Measurements from ENCODE around the gene LRRC27. TPM values are rescaled to one million over a fixed set of nuclear protein-coding genes. Genes with fewer than 3 reads are reported as not detected.

LRRC27 gene
- total RNA-seq, 1 experiment from 2014 or later: 4.1 TPM

DNA sequence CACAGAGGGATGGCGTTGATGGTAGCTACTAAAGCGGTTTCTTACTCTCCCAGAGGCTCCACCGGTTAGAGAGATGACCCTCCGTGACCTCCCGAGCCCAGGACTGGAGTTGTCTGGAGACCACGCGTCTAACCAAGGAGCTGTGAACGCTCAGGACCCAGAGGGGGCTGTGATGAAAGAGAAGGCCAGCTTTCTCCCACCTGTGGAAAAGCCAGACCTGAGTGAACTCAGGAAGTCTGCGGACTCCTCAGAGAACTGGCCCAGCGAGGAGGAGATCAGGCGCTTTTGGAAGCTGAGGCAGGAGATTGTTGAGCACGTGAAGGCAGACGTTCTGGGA lies 15.9 kb downstream of the LRRC27 start:
- intact Hi-C loops (cut with micrococcal nuclease): no loop called here
- no peak for TF ChIP-seq EGR1 (IDR thresholded peaks at IDR 0.05; ENCODE audit: low read depth)
- TF ChIP-seq CBX3 (IDR thresholded peaks at IDR 0.05; ENCODE audit: low read depth): no peak
- TF ChIP-seq POLR2A (IDR thresholded peaks at IDR 0.05; ENCODE audit: borderline replicate concordance, extremely low read depth, insufficient read depth, insufficient read length): no peak
- TF ChIP-seq SRF (IDR thresholded peaks at IDR 0.05; ENCODE audit: low read depth): no peak
- no peak for TF ChIP-seq ZNF274 (IDR thresholded peaks at IDR 0.05; ENCODE audit: low read depth, low read length)
- no peak for TF ChIP-seq TCF7L2 (IDR thresholded peaks at IDR 0.05; ENCODE audit: borderline replicate concordance, extremely low read depth, insufficient read depth, insufficient read length)
- TF ChIP-seq YY1 (IDR thresholded peaks at IDR 0.05; ENCODE audit: extremely low read depth, insufficient replicate concordance, low read depth, low read length): no peak
- no peak for TF ChIP-seq ATF3 (IDR thresholded peaks at IDR 0.05)
- TF ChIP-seq EZH2 (IDR thresholded peaks at IDR 0.05): no peak
- TF ChIP-seq, protein P1, sequence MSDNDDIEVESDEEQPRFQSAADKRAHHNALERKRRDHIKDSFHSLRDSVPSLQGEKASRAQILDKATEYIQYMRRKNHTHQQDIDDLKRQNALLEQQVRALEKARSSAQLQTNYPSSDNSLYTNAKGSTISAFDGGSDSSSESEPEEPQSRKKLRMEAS (IDR thresholded peaks at IDR 0.05): no peak
- TF ChIP-seq EZH2phosphoT487 (IDR thresholded peaks at IDR 0.05; ENCODE audit: borderline replicate concordance): no peak
- no peak for TF ChIP-seq JUND (IDR thresholded peaks at IDR 0.05)
- no peak for TF ChIP-seq ELF1 (IDR thresholded peaks at IDR 0.05; ENCODE audit: borderline replicate concordance, low read depth)
- RAD21 ChIA-PET (ENCODE audit: low non-redundant PET in 1 of 2, low total read pairs in 2 of 2, uncharacterized antibody in 2 of 2, unreplicated experiment in 2 of 2): no interaction called here
- Histone ChIP-seq H2AFZ (ENCODE audit: low read depth, low read length, poor library complexity, severe bottlenecking) (no peak overlapping the region), H3K27ac (ENCODE audit: low read depth, low read length) (no peak overlapping the region), H3K4me3 (replicated peaks in 1 of 2; ENCODE audit: low read depth in 1 of 2, low read length in 2 of 2) (no peak overlapping the region), H3K4me1 (ENCODE audit: control insufficient read depth in 1 of 2, insufficient read depth in 2 of 2, low read length in 2 of 2) (no peaks in the 10 kb centered on the region), H3K27me3 (ENCODE audit: insufficient read depth, low read length) (no peaks in the 10 kb centered on the region), H3K9me2 (ENCODE audit: insufficient read depth) (no peaks in the 10 kb centered on the region), H4K20me1 (ENCODE audit: insufficient read depth) (no peaks in the 10 kb centered on the region), H3K9ac (ENCODE audit: low read length) (no peak overlapping the region), H3K4me2 (ENCODE audit: low read length) (no peak overlapping the region), H3K9me3 (ENCODE audit: control insufficient read depth in 1 of 2, insufficient read depth in 1 of 2, low read depth in 1 of 2, low read length in 2 of 2) (no peaks in the 10 kb centered on the region), H3K36me3 (ENCODE audit: control insufficient read depth in 1 of 2, insufficient read depth in 2 of 2, low read length in 2 of 2) (no peaks in the 10 kb centered on the region), H3K79me2 (ENCODE audit: insufficient read depth, low read length) (no peaks in the 10 kb centered on the region)
- CTCF ChIA-PET: interaction anchor here (0.8 kb wide), 1 partner anchor 13 kb away, joined by 3 read pairs; no protein-coding TSS in a partner anchor
- ATAC-seq (no peak), DNase-seq (ENCODE audit: low read depth, low spot score) (no peak)
- no TSS peak for BruUV-seq (replicated peaks)
- POLR2A ChIA-PET: no interaction called here

DNA sequence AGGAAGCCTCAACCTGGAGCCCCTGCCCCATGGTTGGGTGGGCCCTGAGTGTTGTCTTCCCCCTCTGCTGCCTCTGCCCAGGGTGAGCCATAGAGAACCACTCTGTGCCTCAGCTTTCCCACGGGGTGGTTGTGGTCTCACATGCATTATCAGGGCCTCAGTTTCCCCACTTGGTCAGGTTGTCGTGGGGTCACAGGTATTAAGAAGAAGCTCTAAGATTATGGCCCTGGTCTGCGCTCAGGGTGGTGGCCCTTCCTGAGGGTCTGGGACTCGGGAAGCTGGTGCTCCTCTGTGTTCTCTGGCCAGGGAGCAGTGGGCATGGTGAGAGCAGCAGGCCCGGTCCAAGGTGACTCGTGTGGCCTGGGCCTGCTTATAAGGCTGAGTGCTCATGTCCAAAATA lies 17.8 kb downstream of the LRRC27 start:
- Histone ChIP-seq H3K4me2 (ENCODE audit: low read length) (no peak overlapping the region), H3K27me3 (ENCODE audit: insufficient read depth, low read length) (no peaks in the 10 kb centered on the region), H3K27ac (ENCODE audit: low read depth, low read length) (no peak overlapping the region), H3K4me1 (ENCODE audit: control insufficient read depth in 1 of 2, insufficient read depth in 2 of 2, low read length in 2 of 2) (no peaks in the 10 kb centered on the region), H3K4me3 (replicated peaks in 1 of 2; ENCODE audit: low read depth in 1 of 2, low read length in 2 of 2) (no peak overlapping the region), H3K79me2 (ENCODE audit: insufficient read depth, low read length) (no peaks in the 10 kb centered on the region), H3K9ac (ENCODE audit: low read length) (no peak overlapping the region), H3K9me2 (ENCODE audit: insufficient read depth) (no peaks in the 10 kb centered on the region), H2AFZ (ENCODE audit: low read depth, low read length, poor library complexity, severe bottlenecking) (no peak overlapping the region), H3K9me3 (ENCODE audit: control insufficient read depth in 1 of 2, insufficient read depth in 1 of 2, low read depth in 1 of 2, low read length in 2 of 2) (no peaks in the 10 kb centered on the region), H3K36me3 (ENCODE audit: control insufficient read depth in 1 of 2, insufficient read depth in 2 of 2, low read length in 2 of 2) (no peaks in the 10 kb centered on the region), H4K20me1 (ENCODE audit: insufficient read depth) (no peaks in the 10 kb centered on the region)
- BruUV-seq (replicated peaks): no TSS peak
- intact Hi-C loops (cut with micrococcal nuclease): no loop called here
- DNase-seq (ENCODE audit: low read depth, low spot score): no peak
- ChIA-PET RAD21 (ENCODE audit: low non-redundant PET in 1 of 2, low total read pairs in 2 of 2, uncharacterized antibody in 2 of 2, unreplicated experiment in 2 of 2) (no interaction called here), CTCF (no interaction called here), POLR2A (no interaction called here)
- no peak for TF ChIP-seq JUND (IDR thresholded peaks at IDR 0.05)
- TF ChIP-seq CEBPB (IDR thresholded peaks at IDR 0.05; ENCODE audit: low read depth): no peak
- TF ChIP-seq ZNF274 (IDR thresholded peaks at IDR 0.05; ENCODE audit: low read depth, low read length): no peak
- no peak for TF ChIP-seq POLR2AphosphoS5 (IDR thresholded peaks at IDR 0.05; ENCODE audit: low read depth, low read length)
- TF ChIP-seq ZFX (IDR thresholded peaks at IDR 0.05): no peak
- TF ChIP-seq ELF1 (IDR thresholded peaks at IDR 0.05; ENCODE audit: borderline replicate concordance, low read depth): no peak
- TF ChIP-seq, protein P1 (IDR thresholded peaks at IDR 0.05): no peak
- TF ChIP-seq, protein P2, sequence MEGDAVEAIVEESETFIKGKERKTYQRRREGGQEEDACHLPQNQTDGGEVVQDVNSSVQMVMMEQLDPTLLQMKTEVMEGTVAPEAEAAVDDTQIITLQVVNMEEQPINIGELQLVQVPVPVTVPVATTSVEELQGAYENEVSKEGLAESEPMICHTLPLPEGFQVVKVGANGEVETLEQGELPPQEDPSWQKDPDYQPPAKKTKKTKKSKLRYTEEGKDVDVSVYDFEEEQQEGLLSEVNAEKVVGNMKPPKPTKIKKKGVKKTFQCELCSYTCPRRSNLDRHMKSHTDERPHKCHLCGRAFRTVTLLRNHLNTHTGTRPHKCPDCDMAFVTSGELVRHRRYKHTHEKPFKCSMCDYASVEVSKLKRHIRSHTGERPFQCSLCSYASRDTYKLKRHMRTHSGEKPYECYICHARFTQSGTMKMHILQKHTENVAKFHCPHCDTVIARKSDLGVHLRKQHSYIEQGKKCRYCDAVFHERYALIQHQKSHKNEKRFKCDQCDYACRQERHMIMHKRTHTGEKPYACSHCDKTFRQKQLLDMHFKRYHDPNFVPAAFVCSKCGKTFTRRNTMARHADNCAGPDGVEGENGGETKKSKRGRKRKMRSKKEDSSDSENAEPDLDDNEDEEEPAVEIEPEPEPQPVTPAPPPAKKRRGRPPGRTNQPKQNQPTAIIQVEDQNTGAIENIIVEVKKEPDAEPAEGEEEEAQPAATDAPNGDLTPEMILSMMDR (IDR thresholded peaks at IDR 0.05 in 2 of 3, conservative IDR thresholded peaks at IDR 0.05 in 1 of 3; ENCODE audit: borderline replicate concordance in 1 of 3, insufficient read depth in 1 of 3, low read depth in 2 of 3, low read length in 2 of 3): no peak
- TF ChIP-seq EZH2 (IDR thresholded peaks at IDR 0.05): no peak
- no peak for ATAC-seq
